Calu3 (cell line): ENCODE results near the gene RDH8. TPM values are rescaled to one million over a fixed set of nuclear protein-coding genes. Genes with fewer than 3 reads are reported as not detected.

Experiments
- BruUV-seq: library from RNA; stranded (reverse); fragments of 400-500 nt; replicated peaks from 2 replicates; lab custom pipeline; 2021; lab: Mats Ljungman, UMichigan
- CTCF ChIA-PET: fragments of 300-600 bp; sonication (Branson Sonifier 250); formaldehyde crosslinking; loops from one replicate; lab custom pipeline; 2022; ENCODE audit warnings: antibody characterized with exemption; lab: Charles Lee
- DNase-seq: peaks from one replicate; pipeline ENCODE4 v3.0.0; 2022
- H3K27ac Mint-ChIP-seq: one replicate; pipeline ENCODE4 v1.8.0; 2022; ENCODE audit warnings: mixed read lengths; ENCODE audit not compliant: unreplicated experiment
- H3K27me3 Mint-ChIP-seq: one replicate; pipeline ENCODE4 v1.8.0; 2022; ENCODE audit warnings: mixed read lengths; ENCODE audit not compliant: unreplicated experiment
- H3K36me3 Mint-ChIP-seq: one replicate; pipeline ENCODE4 v1.8.0; 2022; ENCODE audit warnings: mild to moderate bottlenecking, moderate library complexity, mixed read lengths; ENCODE audit not compliant: insufficient read depth, unreplicated experiment
- H3K4me1 Mint-ChIP-seq: one replicate; pipeline ENCODE4 v1.8.0; 2022; ENCODE audit warnings: mild to moderate bottlenecking, low read depth, mixed read lengths; ENCODE audit not compliant: unreplicated experiment
- H3K4me3 Mint-ChIP-seq: one replicate; pipeline ENCODE4 v1.8.0; 2022; ENCODE audit warnings: mild to moderate bottlenecking, low read depth, moderate library complexity, mixed read lengths; ENCODE audit not compliant: unreplicated experiment
- H3K9me3 Mint-ChIP-seq: one replicate; pipeline ENCODE4 v1.8.0; 2022; ENCODE audit warnings: low read depth, mixed read lengths; ENCODE audit not compliant: unreplicated experiment
- CTCF ChIP-seq: fragments of 200-600 bp; IDR thresholded peaks from one replicate; pipeline ENCODE4 v1.8.0; 2022; ENCODE audit warnings: antibody characterized with exemption; ENCODE audit not compliant: unreplicated experiment
- intact Hi-C: fragments of 100-400 bp; cut with micrococcal nuclease; formaldehyde crosslinking; loops from one replicate; pipeline ENCODE4 v1.10.0; 2022; ENCODE audit not compliant: unreplicated experiment
- total RNA-seq: library from RNA; stranded (reverse); gene quantifications from 2 replicates; pipeline ENCODE4 v1.2.3, GENCODE V29; 2022

The RDH8 gene
- total RNA-seq, 1 experiment from 2014 or later, result not detected

- intact Hi-C loops, result no loop called here
- peaks cover 49% of the 10 kb centered on the region for H3K27me3 Mint-ChIP-seq
- TF ChIP-seq CTCF, result no peak
- H3K9me3 Mint-ChIP-seq, result peaks cover 5% of the 10 kb centered on the region
- no TSS peak for BruUV-seq
- CTCF ChIA-PET, result no interaction called here
- no peak for DNase-seq
- H3K4me1 Mint-ChIP-seq, result no peaks in the 10 kb centered on the region
- no peak overlapping the region for H3K4me3 Mint-ChIP-seq
- H3K36me3 Mint-ChIP-seq, result peaks cover 7% of the 10 kb centered on the region
- H3K27ac Mint-ChIP-seq, result no peak overlapping the region
Observed at GRCh38 chr19:9968820-9969687, 44.2 kb upstream of the RDH8 start.

GRCh38 chr19:9969688-9969975, 43.7 kb upstream of the RDH8 start:
- H3K27ac Mint-ChIP-seq, result no peak overlapping the region
- no TSS peak for BruUV-seq
- H3K9me3 Mint-ChIP-seq, result peaks cover 5% of the 10 kb centered on the region
- peaks cover 49% of the 10 kb centered on the region for H3K27me3 Mint-ChIP-seq
- no peaks in the 10 kb centered on the region for H3K4me1 Mint-ChIP-seq
- intact Hi-C loops, result no loop called here
- CTCF ChIA-PET, result no interaction called here
- peaks cover 7% of the 10 kb centered on the region for H3K36me3 Mint-ChIP-seq
- no peak overlapping the region for H3K4me3 Mint-ChIP-seq
- DNase-seq, result no peak
- no peak for TF ChIP-seq CTCF

- Mint-ChIP-seq H3K4me3 (no peak overlapping the region), H3K9me3 (peaks cover 5% of the 10 kb centered on the region), H3K27ac (no peak overlapping the region), H3K4me1 (no peaks in the 10 kb centered on the region), H3K27me3 (peaks cover 49% of the 10 kb centered on the region), H3K36me3 (peaks cover 7% of the 10 kb centered on the region)
- intact Hi-C loops, result no loop called here
- DNase-seq, result no peak
- no peak for TF ChIP-seq CTCF
- BruUV-seq, result no TSS peak
- CTCF ChIA-PET, result no interaction called here
Observed at GRCh38 chr19:9970481-9970880, 42.8 kb upstream of the RDH8 start.

GRCh38 chr19:9971166-9971897, 42.0 kb upstream of the RDH8 start:
- TF ChIP-seq CTCF, result no peak
- Mint-ChIP-seq H3K27me3 (peaks cover 46% of the 10 kb centered on the region), H3K4me1 (no peaks in the 10 kb centered on the region), H3K27ac (no peak overlapping the region), H3K9me3 (peaks cover 5% of the 10 kb centered on the region), H3K4me3 (no peak overlapping the region), H3K36me3 (peaks cover 7% of the 10 kb centered on the region)
- intact Hi-C loops, result no loop called here
- BruUV-seq, result no TSS peak
- CTCF ChIA-PET, result no interaction called here
- no peak for DNase-seq
